ENCODE results near the gene TINAGL1. TPM values are rescaled to one million over a fixed set of nuclear protein-coding genes. Genes with fewer than 3 reads are reported as not detected.

The TINAGL1 gene
- total and polyA plus RNA-seq, 10 donors, result 18.5 to 393 (median 229) TPM

GRCh38 chr1:31618916-31619846, 42.9 kb downstream of the TINAGL1 start:
- TF ChIP-seq POLR2A (IDR thresholded peaks at IDR 0.05) (no peak), CTCF (IDR thresholded peaks at IDR 0.05 in 8 of 11, conservative IDR thresholded peaks at IDR 0.05 in 3 of 11) (no peak), POLR2AphosphoS5 (IDR thresholded peaks at IDR 0.05) (no peak)
- intact Hi-C loops (cut with DNase I; ENCODE audit: low total_unique reads), result no loop called here
- H3K36me3 ChIP-seq, result no peaks in the 10 kb centered on the region
- no peak for DNase-seq
- no peaks in the 10 kb centered on the region for H3K9me3 ChIP-seq
- no peak overlapping the region for H3K27ac ChIP-seq
- peaks cover 5 to 25% (median 16%) of the 10 kb centered on the region in 6 donors for H3K4me1 ChIP-seq
- WGBS, 5 donors, result 72 to 85% (median 76%) methylated on average over 6 to 23 of the region's 23 CpGs
- peaks cover 0 to 37% (median 20%) of the 10 kb centered on the region in 7 donors for H3K27me3 ChIP-seq (replicated peaks in 1 of 7)
- no peak overlapping the region for H3K4me3 ChIP-seq

GRCh38 chr1:31620631-31621497, 44.5 kb downstream of the TINAGL1 start:
- intact Hi-C loops (cut with DNase I; ENCODE audit: low total_unique reads), result no loop called here
- no peak for DNase-seq
- TF ChIP-seq POLR2A (IDR thresholded peaks at IDR 0.05), result no peak
- TF ChIP-seq CTCF (IDR thresholded peaks at IDR 0.05 in 8 of 11, conservative IDR thresholded peaks at IDR 0.05 in 3 of 11), result no peak
- peak in 1 of 3 donors; percentile 27 for TF ChIP-seq POLR2AphosphoS5 (IDR thresholded peaks at IDR 0.05)
- H3K4me3 ChIP-seq, result no peak overlapping the region
- 92 to 97% (median 93%) methylated on average over 15 to 20 of the region's 20 CpGs for WGBS, 5 donors
- peaks cover 5 to 35% (median 18%) of the 10 kb centered on the region in 6 donors for H3K4me1 ChIP-seq
- H3K27ac ChIP-seq, result no peak overlapping the region
- H3K27me3 ChIP-seq (replicated peaks in 1 of 7), result peaks cover 0 to 37% (median 20%) of the 10 kb centered on the region in 7 donors
- H3K9me3 ChIP-seq, result no peaks in the 10 kb centered on the region
- H3K36me3 ChIP-seq, result peaks cover 0 to 13% (median 0%) of the 10 kb centered on the region in 6 donors

GRCh38 chr1:31621498-31621820, 45.1 kb downstream of the TINAGL1 start:
- Histone ChIP-seq H3K9me3 (no peaks in the 10 kb centered on the region), H3K4me3 (no peak overlapping the region), H3K36me3 (peaks cover 0 to 19% (median 2%) of the 10 kb centered on the region in 6 donors), H3K4me1 (peaks cover 5 to 41% (median 21%) of the 10 kb centered on the region in 6 donors), H3K27me3 (replicated peaks in 1 of 7) (peaks cover 0 to 31% (median 19%) of the 10 kb centered on the region in 7 donors), H3K27ac (no peak overlapping the region)
- intact Hi-C loops (cut with DNase I; ENCODE audit: low total_unique reads), result no loop called here
- TF ChIP-seq CTCF (IDR thresholded peaks at IDR 0.05 in 8 of 11, conservative IDR thresholded peaks at IDR 0.05 in 3 of 11), result no peak
- TF ChIP-seq POLR2A (IDR thresholded peaks at IDR 0.05), result no peak
- no peak for TF ChIP-seq POLR2AphosphoS5 (IDR thresholded peaks at IDR 0.05)
- DNase-seq, result no peak
- 86 to 94% (median 90%) methylated on average over 4 to 5 of the region's 5 CpGs for WGBS, 5 donors

All from spleen (tissue), 11 donors.